GM23338 (cell line): ENCODE results near the gene DCDC2. TPM values are rescaled to one million over a fixed set of nuclear protein-coding genes. Genes with fewer than 3 reads are reported as not detected.

Source experiments
- ATAC-seq: fragments of 200-7000 bp; cut with Tn5 transposase; 3 replicates; pipeline ENCODE4 v1.9.1; 2020
- DNase-seq: peaks from one replicate; pipeline ENCODE4 v3.0.0-alpha.2; 2015; ENCODE audit warnings: low spot score
- H2AFZ ChIP-seq: fragments of 200-600 bp; sonication (generic); 2 replicates; pipeline ENCODE4 v1.8.0; 2016; ENCODE audit warnings: antibody characterized with exemption, mild to moderate bottlenecking, moderate library complexity
- H3F3A ChIP-seq: fragments of 200-600 bp; sonication (generic); replicated peaks from 2 replicates; pipeline ENCODE4 v1.8.0; 2017; ENCODE audit warnings: antibody characterized with exemption, mixed run types, low read depth
- H3K27ac ChIP-seq: fragments of 200-600 bp; sonication (generic); 2 replicates; pipeline ENCODE4 v1.6.1; 2016; ENCODE audit warnings: low read depth
- H3K27me3 ChIP-seq: fragments of 200-600 bp; sonication (generic); 2 replicates; pipeline ENCODE4 v1.8.0; 2016; ENCODE audit warnings: mild to moderate bottlenecking, mixed run types, moderate library complexity; ENCODE audit not compliant: insufficient read depth
- H3K36me3 ChIP-seq: fragments of 200-600 bp; sonication (generic); 2 replicates; pipeline ENCODE4 v1.8.0; 2016; ENCODE audit warnings: mild to moderate bottlenecking; ENCODE audit not compliant: insufficient read depth
- H3K4me1 ChIP-seq: fragments of 200-600 bp; sonication (generic); 2 replicates; pipeline ENCODE4 v1.8.0; 2016; ENCODE audit warnings: mild to moderate bottlenecking, moderate library complexity; ENCODE audit not compliant: insufficient read depth
- H3K4me2 ChIP-seq: fragments of 200-600 bp; sonication (generic); 2 replicates; pipeline ENCODE4 v1.7.1; 2017; ENCODE audit warnings: mixed run types
- H3K4me3 ChIP-seq: fragments of 200-600 bp; sonication (generic); 2 replicates; pipeline ENCODE4 v1.6.1; 2016; ENCODE audit warnings: mixed run types
- H3K79me2 ChIP-seq: fragments of 200-600 bp; sonication (generic); replicated peaks from 2 replicates; pipeline ENCODE4 v1.8.0; 2017; ENCODE audit warnings: mild to moderate bottlenecking; ENCODE audit not compliant: insufficient read depth
- H3K9me2 ChIP-seq: fragments of 200-600 bp; sonication (generic); 2 replicates; pipeline ENCODE4 v1.8.0; 2017; ENCODE audit not compliant: insufficient read depth
- H4K20me1 ChIP-seq: fragments of 200-600 bp; sonication (generic); replicated peaks from 2 replicates; pipeline ENCODE4 v1.8.0; 2017; ENCODE audit warnings: mild to moderate bottlenecking; ENCODE audit not compliant: insufficient read depth
- H3K27ac Mint-ChIP-seq: 2 replicates; pipeline ENCODE4 v1.8.0; 2020; ENCODE audit warnings: inconsistent platforms, mild to moderate bottlenecking, moderate library complexity, mixed read lengths
- H3K27me3 Mint-ChIP-seq: 3 replicates; pipeline ENCODE4 v1.8.0; 2022; ENCODE audit warnings: low read depth, mild to moderate bottlenecking, moderate library complexity, mixed read lengths, inconsistent platforms; ENCODE audit not compliant: insufficient read depth, poor library complexity
- H3K36me3 Mint-ChIP-seq: 3 replicates; pipeline ENCODE4 v1.8.0; 2021; ENCODE audit warnings: low read depth, mild to moderate bottlenecking, inconsistent platforms, moderate library complexity, mixed read lengths
- H3K4me1 Mint-ChIP-seq: 3 replicates; pipeline ENCODE4 v1.8.0; 2020; ENCODE audit warnings: mild to moderate bottlenecking, inconsistent platforms, mixed read lengths
- H3K4me3 Mint-ChIP-seq: 3 replicates; pipeline ENCODE4 v1.8.0; 2021; ENCODE audit warnings: moderate library complexity, mild to moderate bottlenecking, inconsistent platforms, mixed read lengths
- H3K9me3 Mint-ChIP-seq: 3 replicates; pipeline ENCODE4 v1.8.0; 2020; ENCODE audit warnings: moderate library complexity, mild to moderate bottlenecking, inconsistent platforms, mixed read lengths
- CREB1 ChIP-seq: fragments of 250-450 bp; sonication (Bioruptor Pico); IDR thresholded peaks from 2 replicates; pipeline ENCODE4 v1.5.0; 2020; ENCODE audit warnings: low read depth, mild to moderate bottlenecking, moderate library complexity
- EZH2 ChIP-seq: fragments of 200-600 bp; sonication (generic); IDR thresholded peaks from one replicate; pipeline ENCODE4 v1.8.0; 2017; ENCODE audit warnings: antibody characterized with exemption, mild to moderate bottlenecking, low read depth; ENCODE audit not compliant: unreplicated experiment
- EZH2phosphoT487 ChIP-seq: fragments of 200-600 bp; sonication (generic); IDR thresholded peaks from one replicate; pipeline ENCODE4 v1.8.1; 2018; ENCODE audit warnings: antibody characterized with exemption; ENCODE audit not compliant: unreplicated experiment
- JUNB ChIP-seq: IDR thresholded peaks from one replicate; pipeline ENCODE4 v1.6.1; 2016; ENCODE audit warnings: antibody characterized with exemption; ENCODE audit not compliant: unreplicated experiment
- NANOG ChIP-seq: IDR thresholded peaks from 2 replicates; pipeline ENCODE4 v1.6.1; 2016; ENCODE audit warnings: antibody characterized with exemption, borderline replicate concordance
- POLR2AphosphoS5 ChIP-seq: IDR thresholded peaks from 2 replicates; pipeline ENCODE4 v1.6.1; 2016; ENCODE audit warnings: antibody characterized with exemption, low read depth
- ZNF114 ChIP-seq: fragments of 250-450 bp; sonication (Bioruptor Pico); IDR thresholded peaks from 2 replicates; pipeline ENCODE4 v1.5.0; 2020; ENCODE audit warnings: mild to moderate bottlenecking, moderate library complexity
- ZNF331 ChIP-seq: fragments of 250-450 bp; sonication (Bioruptor Pico); IDR thresholded peaks from 2 replicates; pipeline ENCODE4 v1.5.0; 2020; ENCODE audit warnings: low read depth, mild to moderate bottlenecking, moderate library complexity
- polyA plus RNA-seq: library from polyadenylated mRNA; unstranded; fragments of >200 nt; fragmentation: Nextera tagmentation; extraction: Ambion mirVana; gene quantifications from 2 replicates; pipeline ENCODE4 v1.2.1, GENCODE V29; 2016
- total RNA-seq: library from RNA; depleted of rRNA; stranded (reverse); fragments of >200 nt; shearing (Covaris generic); gene quantifications from 2 replicates; pipeline ENCODE4 v1.2.3, GENCODE V29; 2014
- TF ChIP-seq, protein P1 (sequence below): fragments of 250-450 bp; sonication (Bioruptor Pico); IDR thresholded peaks from 2 replicates; pipeline ENCODE4 v1.5.0; 2020; ENCODE audit warnings: mild to moderate bottlenecking, moderate library complexity
- TF ChIP-seq, protein P2 (sequence below), 2 experiments: fragments of 200-600 bp in 1 of 2; sonication (generic) in 1 of 2; conservative IDR thresholded peaks; 2 replicates each; pipeline versions ENCODE4 v1.5.1 to v1.6.1; 2016 to 2017; ENCODE audit warnings: antibody characterized with exemption in 2 of 2, low read depth in 2 of 2, mild to moderate bottlenecking in 2 of 2, moderate library complexity in 1 of 2
- TF ChIP-seq, protein P3 (sequence below): IDR thresholded peaks from 2 replicates; pipeline ENCODE4 v1.6.1; 2016; ENCODE audit warnings: antibody characterized with exemption

Gene DCDC2
- total and polyA plus RNA-seq, 2 experiments from 2014 or later, result 0.59 to 0.79 TPM

DNA sequence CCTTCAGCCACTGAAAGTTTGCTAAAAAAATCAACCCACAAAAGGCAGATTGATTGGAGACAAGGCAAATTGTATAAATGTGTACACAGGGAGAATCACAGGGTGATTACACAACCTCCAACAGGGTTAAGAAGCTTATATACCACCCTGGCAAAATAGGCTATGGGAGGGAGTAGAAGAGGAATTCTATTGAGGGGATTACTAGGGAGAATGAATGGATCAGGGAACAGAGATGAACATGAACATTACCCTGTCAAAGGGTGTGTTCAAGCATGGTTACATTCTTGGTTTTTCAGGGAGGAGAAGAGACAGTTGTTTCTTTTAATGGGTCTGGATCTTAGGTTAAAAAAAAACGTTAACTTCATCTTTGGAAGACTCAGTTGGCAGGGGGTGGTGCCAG lies 39.8 kb upstream of the DCDC2 start:
- H3K79me2 ChIP-seq, result peaks cover 9% of the 10 kb centered on the region
- no peak overlapping the region for H2AFZ ChIP-seq
- Mint-ChIP-seq H3K27ac (no peak overlapping the region), H3K36me3 (peaks cover 34% of the 10 kb centered on the region), H3K4me3 (no peak overlapping the region), H3K9me3 (peaks cover 32% of the 10 kb centered on the region), H3K27me3 (peaks cover 8% of the 10 kb centered on the region), H3K4me1 (peaks cover 35% of the 10 kb centered on the region)
- no peak for DNase-seq
- ATAC-seq, result no peak
- no peaks in the 10 kb centered on the region for H4K20me1 ChIP-seq
- H3K4me1 ChIP-seq, result peaks cover 23% of the 10 kb centered on the region
- H3K9me2 ChIP-seq, result 0 out of 2 replicates have a peak, but pooled peaks cover 4% of the 10 kb centered on the region
- no peak overlapping the region for H3K4me2 ChIP-seq
- H3K36me3 ChIP-seq, result peaks cover 3% of the 10 kb centered on the region; the same call in 1 of the 2 replicates
- TF ChIP-seq CREB1 (CRISPR knock-in tag), result no peak
- TF ChIP-seq ZNF331 (CRISPR knock-in tag), result no peak
- TF ChIP-seq, protein P1, sequence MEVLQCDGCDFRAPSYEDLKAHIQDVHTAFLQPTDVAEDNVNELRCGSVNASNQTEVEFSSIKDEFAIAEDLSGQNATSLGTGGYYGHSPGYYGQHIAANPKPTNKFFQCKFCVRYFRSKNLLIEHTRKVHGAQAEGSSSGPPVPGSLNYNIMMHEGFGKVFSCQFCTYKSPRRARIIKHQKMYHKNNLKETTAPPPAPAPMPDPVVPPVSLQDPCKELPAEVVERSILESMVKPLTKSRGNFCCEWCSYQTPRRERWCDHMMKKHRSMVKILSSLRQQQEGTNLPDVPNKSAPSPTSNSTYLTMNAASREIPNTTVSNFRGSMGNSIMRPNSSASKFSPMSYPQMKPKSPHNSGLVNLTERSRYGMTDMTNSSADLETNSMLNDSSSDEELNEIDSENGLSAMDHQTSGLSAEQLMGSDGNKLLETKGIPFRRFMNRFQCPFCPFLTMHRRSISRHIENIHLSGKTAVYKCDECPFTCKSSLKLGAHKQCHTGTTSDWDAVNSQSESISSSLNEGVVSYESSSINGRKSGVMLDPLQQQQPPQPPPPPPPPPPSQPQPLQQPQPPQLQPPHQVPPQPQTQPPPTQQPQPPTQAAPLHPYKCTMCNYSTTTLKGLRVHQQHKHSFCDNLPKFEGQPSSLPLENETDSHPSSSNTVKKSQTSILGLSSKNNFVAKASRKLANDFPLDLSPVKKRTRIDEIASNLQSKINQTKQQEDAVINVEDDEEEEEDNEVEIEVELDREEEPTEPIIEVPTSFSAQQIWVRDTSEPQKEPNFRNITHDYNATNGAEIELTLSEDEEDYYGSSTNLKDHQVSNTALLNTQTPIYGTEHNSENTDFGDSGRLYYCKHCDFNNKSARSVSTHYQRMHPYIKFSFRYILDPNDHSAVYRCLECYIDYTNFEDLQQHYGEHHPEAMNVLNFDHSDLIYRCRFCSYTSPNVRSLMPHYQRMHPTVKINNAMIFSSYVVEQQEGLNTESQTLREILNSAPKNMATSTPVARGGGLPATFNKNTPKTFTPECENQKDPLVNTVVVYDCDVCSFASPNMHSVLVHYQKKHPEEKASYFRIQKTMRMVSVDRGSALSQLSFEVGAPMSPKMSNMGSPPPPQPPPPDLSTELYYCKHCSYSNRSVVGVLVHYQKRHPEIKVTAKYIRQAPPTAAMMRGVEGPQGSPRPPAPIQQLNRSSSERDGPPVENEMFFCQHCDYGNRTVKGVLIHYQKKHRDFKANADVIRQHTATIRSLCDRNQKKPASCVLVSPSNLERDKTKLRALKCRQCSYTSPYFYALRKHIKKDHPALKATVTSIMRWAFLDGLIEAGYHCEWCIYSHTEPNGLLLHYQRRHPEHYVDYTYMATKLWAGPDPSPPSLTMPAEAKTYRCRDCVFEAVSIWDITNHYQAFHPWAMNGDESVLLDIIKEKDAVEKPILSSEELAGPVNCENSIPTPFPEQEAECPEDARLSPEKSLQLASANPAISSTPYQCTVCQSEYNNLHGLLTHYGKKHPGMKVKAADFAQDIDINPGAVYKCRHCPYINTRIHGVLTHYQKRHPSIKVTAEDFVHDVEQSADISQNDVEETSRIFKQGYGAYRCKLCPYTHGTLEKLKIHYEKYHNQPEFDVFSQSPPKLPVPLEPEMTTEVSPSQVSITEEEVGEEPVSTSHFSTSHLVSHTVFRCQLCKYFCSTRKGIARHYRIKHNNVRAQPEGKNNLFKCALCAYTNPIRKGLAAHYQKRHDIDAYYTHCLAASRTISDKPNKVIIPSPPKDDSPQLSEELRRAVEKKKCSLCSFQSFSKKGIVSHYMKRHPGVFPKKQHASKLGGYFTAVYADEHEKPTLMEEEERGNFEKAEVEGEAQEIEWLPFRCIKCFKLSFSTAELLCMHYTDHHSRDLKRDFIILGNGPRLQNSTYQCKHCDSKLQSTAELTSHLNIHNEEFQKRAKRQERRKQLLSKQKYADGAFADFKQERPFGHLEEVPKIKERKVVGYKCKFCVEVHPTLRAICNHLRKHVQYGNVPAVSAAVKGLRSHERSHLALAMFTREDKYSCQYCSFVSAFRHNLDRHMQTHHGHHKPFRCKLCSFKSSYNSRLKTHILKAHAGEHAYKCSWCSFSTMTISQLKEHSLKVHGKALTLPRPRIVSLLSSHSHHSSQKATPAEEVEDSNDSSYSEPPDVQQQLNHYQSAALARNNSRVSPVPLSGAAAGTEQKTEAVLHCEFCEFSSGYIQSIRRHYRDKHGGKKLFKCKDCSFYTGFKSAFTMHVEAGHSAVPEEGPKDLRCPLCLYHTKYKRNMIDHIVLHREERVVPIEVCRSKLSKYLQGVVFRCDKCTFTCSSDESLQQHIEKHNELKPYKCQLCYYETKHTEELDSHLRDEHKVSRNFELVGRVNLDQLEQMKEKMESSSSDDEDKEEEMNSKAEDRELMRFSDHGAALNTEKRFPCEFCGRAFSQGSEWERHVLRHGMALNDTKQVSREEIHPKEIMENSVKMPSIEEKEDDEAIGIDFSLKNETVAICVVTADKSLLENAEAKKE (CRISPR knock-in tag), result no peak
- TF ChIP-seq ZNF114 (CRISPR knock-in tag), result no peak
- TF ChIP-seq JUNB, result no peak
- TF ChIP-seq, protein P2, sequence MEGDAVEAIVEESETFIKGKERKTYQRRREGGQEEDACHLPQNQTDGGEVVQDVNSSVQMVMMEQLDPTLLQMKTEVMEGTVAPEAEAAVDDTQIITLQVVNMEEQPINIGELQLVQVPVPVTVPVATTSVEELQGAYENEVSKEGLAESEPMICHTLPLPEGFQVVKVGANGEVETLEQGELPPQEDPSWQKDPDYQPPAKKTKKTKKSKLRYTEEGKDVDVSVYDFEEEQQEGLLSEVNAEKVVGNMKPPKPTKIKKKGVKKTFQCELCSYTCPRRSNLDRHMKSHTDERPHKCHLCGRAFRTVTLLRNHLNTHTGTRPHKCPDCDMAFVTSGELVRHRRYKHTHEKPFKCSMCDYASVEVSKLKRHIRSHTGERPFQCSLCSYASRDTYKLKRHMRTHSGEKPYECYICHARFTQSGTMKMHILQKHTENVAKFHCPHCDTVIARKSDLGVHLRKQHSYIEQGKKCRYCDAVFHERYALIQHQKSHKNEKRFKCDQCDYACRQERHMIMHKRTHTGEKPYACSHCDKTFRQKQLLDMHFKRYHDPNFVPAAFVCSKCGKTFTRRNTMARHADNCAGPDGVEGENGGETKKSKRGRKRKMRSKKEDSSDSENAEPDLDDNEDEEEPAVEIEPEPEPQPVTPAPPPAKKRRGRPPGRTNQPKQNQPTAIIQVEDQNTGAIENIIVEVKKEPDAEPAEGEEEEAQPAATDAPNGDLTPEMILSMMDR (conservative IDR thresholded peaks at IDR 0.05; ENCODE audit: low read depth in 2 of 2), result no peak
- no peak for TF ChIP-seq NANOG
- no peak for TF ChIP-seq EZH2phosphoT487
- TF ChIP-seq EZH2, result no peak
- TF ChIP-seq POLR2AphosphoS5, result no peak
- TF ChIP-seq, protein P3, sequence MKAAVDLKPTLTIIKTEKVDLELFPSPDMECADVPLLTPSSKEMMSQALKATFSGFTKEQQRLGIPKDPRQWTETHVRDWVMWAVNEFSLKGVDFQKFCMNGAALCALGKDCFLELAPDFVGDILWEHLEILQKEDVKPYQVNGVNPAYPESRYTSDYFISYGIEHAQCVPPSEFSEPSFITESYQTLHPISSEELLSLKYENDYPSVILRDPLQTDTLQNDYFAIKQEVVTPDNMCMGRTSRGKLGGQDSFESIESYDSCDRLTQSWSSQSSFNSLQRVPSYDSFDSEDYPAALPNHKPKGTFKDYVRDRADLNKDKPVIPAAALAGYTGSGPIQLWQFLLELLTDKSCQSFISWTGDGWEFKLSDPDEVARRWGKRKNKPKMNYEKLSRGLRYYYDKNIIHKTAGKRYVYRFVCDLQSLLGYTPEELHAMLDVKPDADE, result no peak
- no peak overlapping the region for H3K27ac ChIP-seq
- H3K27me3 ChIP-seq, result no peaks in the 10 kb centered on the region
- H3K4me3 ChIP-seq, result no peak overlapping the region
- H3F3A ChIP-seq, result peaks cover 5% of the 10 kb centered on the region; the same call in 1 of the 2 replicates
